ENCODE measurements around the gene ATP2C2. TPM values are rescaled to one million over a fixed set of nuclear protein-coding genes. Genes with fewer than 3 reads are reported as not detected.
"Not testable (repeated sequence)": the region's sequence is repeated elsewhere in the genome, so short reads cannot be mapped to it uniquely, and the experiment has no call there.

ATP2C2 gene
- total and polyA plus RNA-seq, 11 donors, result 0.17 TPM; not detected in 10

GRCh38 chr16:84341528-84342295 is 26.6 kb upstream of the ATP2C2 start:
- intact Hi-C loops (cut with DNase I), result no loop called here
- DNase-seq, result no peak
- TF ChIP-seq POLR2A (IDR thresholded peaks at IDR 0.05) (no peak), CTCF (IDR thresholded peaks at IDR 0.05) (no peak)

GRCh38 chr16:84343800-84344199 is 24.5 kb upstream of the ATP2C2 start:
- H3K27ac ChIP-seq; H3K9me3 ChIP-seq; H3K27me3 ChIP-seq; intact Hi-C loops (cut with DNase I); H3K4me3 ChIP-seq; DNase-seq; H3K36me3 ChIP-seq; H3K4me1 ChIP-seq; ATAC-seq: not testable (repeated sequence)
- WGBS, 4 donors, result 92 to 96% (median 92%) methylated on average over 10 of the region's 10 CpGs

More at GRCh38 chr16:84341528-84342295, 26.6 kb upstream of the ATP2C2 start:
- H3K4me1 ChIP-seq, result no peaks in the 10 kb centered on the region
- H3K4me3 ChIP-seq, result no peak overlapping the region
- 87 to 89% (median 87%) methylated on average over 23 to 24 of the region's 24 CpGs for WGBS, 4 donors
- H3K36me3 ChIP-seq, result no peaks in the 10 kb centered on the region
- ATAC-seq, result no peak
- H3K27ac ChIP-seq, result no peak overlapping the region
- H3K27me3 ChIP-seq, result no peaks in the 10 kb centered on the region
- H3K9me3 ChIP-seq, result peaks cover 0 to 13% (median 6%) of the 10 kb centered on the region in 12 donors

GRCh38 chr16:84344781-84345180 is 23.6 kb upstream of the ATP2C2 start:
- Histone ChIP-seq H3K27ac (no peak overlapping the region), H3K36me3 (no peaks in the 10 kb centered on the region), H3K4me1 (no peaks in the 10 kb centered on the region), H3K27me3 (peaks cover 0 to 3% (median 0%) of the 10 kb centered on the region in 9 donors), H3K4me3 (no peak overlapping the region), H3K9me3 (no peaks in the 10 kb centered on the region)
- intact Hi-C loops (cut with DNase I), result no loop called here
- 78 to 92% (median 85%) methylated on average over 4 to 8 of the region's 8 CpGs for WGBS, 4 donors
- TF ChIP-seq POLR2A (IDR thresholded peaks at IDR 0.05) (no peak), CTCF (IDR thresholded peaks at IDR 0.05) (no peak)
- DNase-seq (no peak), ATAC-seq (no peak)

GRCh38 chr16:84347161-84347560 is 21.2 kb upstream of the ATP2C2 start:
- ATAC-seq (no peak), DNase-seq (no peak)
- 82 to 88% (median 87%) methylated on average over 9 of the region's 9 CpGs for WGBS, 4 donors
- TF ChIP-seq CTCF (IDR thresholded peaks at IDR 0.05) (no peak), POLR2A (IDR thresholded peaks at IDR 0.05) (no peak)
- H3K36me3 ChIP-seq, result no peaks in the 10 kb centered on the region
- no peaks in the 10 kb centered on the region for H3K9me3 ChIP-seq
- no peak overlapping the region for H3K4me3 ChIP-seq
- H3K27ac ChIP-seq, result no peak overlapping the region
- H3K27me3 ChIP-seq, result peaks cover 0 to 3% (median 0%) of the 10 kb centered on the region in 9 donors
- intact Hi-C loops (cut with DNase I), result no loop called here
- no peaks in the 10 kb centered on the region for H3K4me1 ChIP-seq

Data from heart left ventricle (tissue), 16 donors.